Measurements from ENCODE around the gene IGSF21. TPM values are rescaled to one million over a fixed set of nuclear protein-coding genes. Genes with fewer than 3 reads are reported as not detected.

The IGSF21 gene
- total RNA-seq, 1 donor from 2014 or later: 4.4 TPM

- H3K27me3 Mint-ChIP-seq (ENCODE audit: unreplicated experiment): no peaks in the 10 kb centered on the region
- H3K4me3 Mint-ChIP-seq (ENCODE audit: unreplicated experiment): no peak overlapping the region
- peaks cover 14% of the 10 kb centered on the region for H3K4me1 Mint-ChIP-seq (ENCODE audit: unreplicated experiment)
- no peaks in the 10 kb centered on the region for H3K36me3 Mint-ChIP-seq (ENCODE audit: low read depth, unreplicated experiment)
- no peak for DNase-seq (ENCODE audit: low spot score)
- no peak for TF ChIP-seq CTCF (IDR thresholded peaks at IDR 0.05; ENCODE audit: unreplicated experiment)
- H3K27ac Mint-ChIP-seq (ENCODE audit: unreplicated experiment): no peak overlapping the region
- H3K9me3 Mint-ChIP-seq (ENCODE audit: unreplicated experiment): no peaks in the 10 kb centered on the region
These were observed 220.1 kb downstream of the IGSF21 start for GRCh38 chr1:18327650-18328049.

GRCh38 chr1:18328803-18329202 lies 221.2 kb downstream of the IGSF21 start:
- H3K27me3 Mint-ChIP-seq (ENCODE audit: unreplicated experiment): no peaks in the 10 kb centered on the region
- DNase-seq (ENCODE audit: low spot score): no peak
- H3K9me3 Mint-ChIP-seq (ENCODE audit: unreplicated experiment): no peaks in the 10 kb centered on the region
- H3K4me3 Mint-ChIP-seq (ENCODE audit: unreplicated experiment): no peak overlapping the region
- H3K36me3 Mint-ChIP-seq (ENCODE audit: low read depth, unreplicated experiment): no peaks in the 10 kb centered on the region
- no peak for TF ChIP-seq CTCF (IDR thresholded peaks at IDR 0.05; ENCODE audit: unreplicated experiment)
- peaks cover 14% of the 10 kb centered on the region for H3K4me1 Mint-ChIP-seq (ENCODE audit: unreplicated experiment)
- peak overlapping the region; percentile 20 for H3K27ac Mint-ChIP-seq (ENCODE audit: unreplicated experiment)

- Mint-ChIP-seq H3K9me3 (ENCODE audit: unreplicated experiment) (no peaks in the 10 kb centered on the region), H3K36me3 (ENCODE audit: low read depth, unreplicated experiment) (no peaks in the 10 kb centered on the region), H3K27ac (ENCODE audit: unreplicated experiment) (no peak overlapping the region), H3K4me1 (ENCODE audit: unreplicated experiment) (peaks cover 14% of the 10 kb centered on the region), H3K4me3 (ENCODE audit: unreplicated experiment) (no peak overlapping the region), H3K27me3 (ENCODE audit: unreplicated experiment) (no peaks in the 10 kb centered on the region)
- no peak for DNase-seq (ENCODE audit: low spot score)
- no peak for TF ChIP-seq CTCF (IDR thresholded peaks at IDR 0.05; ENCODE audit: unreplicated experiment)
These were observed 222.1 kb downstream of the IGSF21 start for GRCh38 chr1:18329469-18330253.

- Mint-ChIP-seq H3K36me3 (ENCODE audit: low read depth, unreplicated experiment) (no peaks in the 10 kb centered on the region), H3K27ac (ENCODE audit: unreplicated experiment) (no peak overlapping the region), H3K4me1 (ENCODE audit: unreplicated experiment) (peaks cover 14% of the 10 kb centered on the region), H3K9me3 (ENCODE audit: unreplicated experiment) (no peaks in the 10 kb centered on the region), H3K27me3 (ENCODE audit: unreplicated experiment) (no peaks in the 10 kb centered on the region), H3K4me3 (ENCODE audit: unreplicated experiment) (no peak overlapping the region)
- no peak for TF ChIP-seq CTCF (IDR thresholded peaks at IDR 0.05; ENCODE audit: unreplicated experiment)
- DNase-seq (ENCODE audit: low spot score): no peak
These were observed 225.0 kb downstream of the IGSF21 start for GRCh38 chr1:18332576-18332975.

- H3K9me3 Mint-ChIP-seq (ENCODE audit: unreplicated experiment): no peaks in the 10 kb centered on the region
- peaks cover 14% of the 10 kb centered on the region for H3K4me1 Mint-ChIP-seq (ENCODE audit: unreplicated experiment)
These were observed 225.6 kb downstream of the IGSF21 start for GRCh38 chr1:18333220-18333619.

More at GRCh38 chr1:18333220-18333619, 225.6 kb downstream of the IGSF21 start:
- no peaks in the 10 kb centered on the region for H3K36me3 Mint-ChIP-seq (ENCODE audit: low read depth, unreplicated experiment)
- H3K4me3 Mint-ChIP-seq (ENCODE audit: unreplicated experiment): no peak overlapping the region
- H3K27me3 Mint-ChIP-seq (ENCODE audit: unreplicated experiment): no peaks in the 10 kb centered on the region
- H3K27ac Mint-ChIP-seq (ENCODE audit: unreplicated experiment): no peak overlapping the region
- no peak for DNase-seq (ENCODE audit: low spot score)
- no peak for TF ChIP-seq CTCF (IDR thresholded peaks at IDR 0.05; ENCODE audit: unreplicated experiment)
